Testis (tissue), 2 donors: ENCODE results near the gene TBL1X.

Experiments
- CTCF ChIP-seq, 3 experiments: fragments of 450-650 bp in 2 of 3; fragments of 200-600 bp in 1 of 3; sonication (generic) in 1 of 3; IDR thresholded peaks; one replicate each; pipeline ENCODE4 v1.5.1; 2016 to 2019; ENCODE audit warnings: antibody characterized with exemption in 3 of 3, mild to moderate bottlenecking in 2 of 3, moderate library complexity in 1 of 3
- POLR2A ChIP-seq: fragments of 450-650 bp; IDR thresholded peaks from one replicate; pipeline ENCODE4 v1.6.1; 2017; ENCODE audit warnings: antibody characterized with exemption, mild to moderate bottlenecking, moderate library complexity

GRCh38 chrX:9465380-9466123, 694 bp downstream of the TBL1X start:
- no peak for TF ChIP-seq POLR2A
- no peak for TF ChIP-seq CTCF (IDR thresholded peaks at IDR 0.05)
